Endothelial cell of umbilical vein (primary cell): ENCODE results near the gene CFAP65.

Experiments
- POLR2A ChIP-seq: IDR thresholded peaks from 2 replicates; pipeline ENCODE4 v1.6.1; 2012; ENCODE audit warnings: low read depth, mild to moderate bottlenecking, control low read depth, low read length
- TF ChIP-seq, protein P1 (sequence below), 2 donors: IDR thresholded peaks; 1 replicate in 1 of 2; 2 replicates in 1 of 2; pipeline ENCODE4 v1.5.1; 2011; ENCODE audit warnings: low read length in 2 of 2, mild to moderate bottlenecking in 2 of 2, moderate library complexity in 2 of 2, control low read depth in 1 of 2, inconsistent platforms in 1 of 2, low read depth in 1 of 2; ENCODE audit not compliant: insufficient read depth in 1 of 2; ENCODE audit errors: extremely low read depth in 1 of 2

- TF ChIP-seq, protein P1, sequence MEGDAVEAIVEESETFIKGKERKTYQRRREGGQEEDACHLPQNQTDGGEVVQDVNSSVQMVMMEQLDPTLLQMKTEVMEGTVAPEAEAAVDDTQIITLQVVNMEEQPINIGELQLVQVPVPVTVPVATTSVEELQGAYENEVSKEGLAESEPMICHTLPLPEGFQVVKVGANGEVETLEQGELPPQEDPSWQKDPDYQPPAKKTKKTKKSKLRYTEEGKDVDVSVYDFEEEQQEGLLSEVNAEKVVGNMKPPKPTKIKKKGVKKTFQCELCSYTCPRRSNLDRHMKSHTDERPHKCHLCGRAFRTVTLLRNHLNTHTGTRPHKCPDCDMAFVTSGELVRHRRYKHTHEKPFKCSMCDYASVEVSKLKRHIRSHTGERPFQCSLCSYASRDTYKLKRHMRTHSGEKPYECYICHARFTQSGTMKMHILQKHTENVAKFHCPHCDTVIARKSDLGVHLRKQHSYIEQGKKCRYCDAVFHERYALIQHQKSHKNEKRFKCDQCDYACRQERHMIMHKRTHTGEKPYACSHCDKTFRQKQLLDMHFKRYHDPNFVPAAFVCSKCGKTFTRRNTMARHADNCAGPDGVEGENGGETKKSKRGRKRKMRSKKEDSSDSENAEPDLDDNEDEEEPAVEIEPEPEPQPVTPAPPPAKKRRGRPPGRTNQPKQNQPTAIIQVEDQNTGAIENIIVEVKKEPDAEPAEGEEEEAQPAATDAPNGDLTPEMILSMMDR (IDR thresholded peaks at IDR 0.05; ENCODE audit: extremely low read depth in 1 of 2, insufficient read depth in 1 of 2, low read depth in 1 of 2, low read length in 2 of 2): no peak
- TF ChIP-seq POLR2A: no peak
Observed at GRCh38 chr2:219023045-219023605, 18.2 kb downstream of the CFAP65 start.
